ENCODE results near the gene CCDC170. TPM values are rescaled to one million over a fixed set of nuclear protein-coding genes. Genes with fewer than 3 reads are reported as not detected.

The CCDC170 gene
- total RNA-seq, 1 donor from 2014 or later, result 0.07 TPM

DNA sequence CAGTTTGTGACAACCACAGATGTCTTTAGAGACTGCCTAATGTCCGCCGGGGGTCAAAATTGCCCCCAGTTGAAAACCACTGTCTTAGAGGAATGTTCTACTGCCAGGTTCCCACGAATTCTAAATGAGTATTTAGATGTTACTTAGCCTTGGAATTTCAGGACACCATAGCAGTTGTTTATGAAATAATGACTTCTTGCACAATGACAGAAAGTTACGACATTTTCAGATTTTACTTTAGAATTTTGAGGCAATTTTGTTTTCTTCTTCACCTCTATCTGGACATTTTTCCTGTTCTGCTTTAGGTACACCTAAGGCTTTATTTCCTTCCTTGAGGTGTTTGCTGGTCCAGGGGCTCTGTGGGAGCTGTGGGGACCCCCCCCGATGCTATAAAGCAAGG lies 83.4 kb downstream of the CCDC170 start:
- DNase-seq (ENCODE audit: low spot score), result no peak
- H3K4me3 Mint-ChIP-seq, result no peak overlapping the region
- Histone ChIP-seq H3K36me3 (no peaks in the 10 kb centered on the region), H3K4me2 (no peak overlapping the region), H3K4me3 (no peak overlapping the region), H3K4me1 (no peaks in the 10 kb centered on the region), H3K79me2 (ENCODE audit: low read depth) (no peaks in the 10 kb centered on the region), H3K27ac (no peak overlapping the region), H3K27me3 (no peaks in the 10 kb centered on the region), H3F3A (ENCODE audit: low read depth) (no peaks in the 10 kb centered on the region), H4K20me1 (ENCODE audit: low read depth) (no peaks in the 10 kb centered on the region), H2AFZ (replicated peaks) (no peak overlapping the region), H3K9ac (no peak overlapping the region), H3K9me3 (ENCODE audit: low read depth) (no peaks in the 10 kb centered on the region)
- H3K27me3 Mint-ChIP-seq (ENCODE audit: insufficient read depth, low read depth), result peaks cover 2% of the 10 kb centered on the region
- peaks cover 3% of the 10 kb centered on the region for H3K9me3 Mint-ChIP-seq
- H3K4me1 Mint-ChIP-seq, result peaks cover 9% of the 10 kb centered on the region
- H3K27ac Mint-ChIP-seq, result peak overlapping the region; percentile 42
- H3K36me3 Mint-ChIP-seq, result no peaks in the 10 kb centered on the region
- no peak for TF ChIP-seq EZH2phosphoT487 (IDR thresholded peaks at IDR 0.05)
- TF ChIP-seq, protein P1, sequence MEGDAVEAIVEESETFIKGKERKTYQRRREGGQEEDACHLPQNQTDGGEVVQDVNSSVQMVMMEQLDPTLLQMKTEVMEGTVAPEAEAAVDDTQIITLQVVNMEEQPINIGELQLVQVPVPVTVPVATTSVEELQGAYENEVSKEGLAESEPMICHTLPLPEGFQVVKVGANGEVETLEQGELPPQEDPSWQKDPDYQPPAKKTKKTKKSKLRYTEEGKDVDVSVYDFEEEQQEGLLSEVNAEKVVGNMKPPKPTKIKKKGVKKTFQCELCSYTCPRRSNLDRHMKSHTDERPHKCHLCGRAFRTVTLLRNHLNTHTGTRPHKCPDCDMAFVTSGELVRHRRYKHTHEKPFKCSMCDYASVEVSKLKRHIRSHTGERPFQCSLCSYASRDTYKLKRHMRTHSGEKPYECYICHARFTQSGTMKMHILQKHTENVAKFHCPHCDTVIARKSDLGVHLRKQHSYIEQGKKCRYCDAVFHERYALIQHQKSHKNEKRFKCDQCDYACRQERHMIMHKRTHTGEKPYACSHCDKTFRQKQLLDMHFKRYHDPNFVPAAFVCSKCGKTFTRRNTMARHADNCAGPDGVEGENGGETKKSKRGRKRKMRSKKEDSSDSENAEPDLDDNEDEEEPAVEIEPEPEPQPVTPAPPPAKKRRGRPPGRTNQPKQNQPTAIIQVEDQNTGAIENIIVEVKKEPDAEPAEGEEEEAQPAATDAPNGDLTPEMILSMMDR (IDR thresholded peaks at IDR 0.05), result no peak
- no peak for TF ChIP-seq EZH2 (IDR thresholded peaks at IDR 0.05)

DNA sequence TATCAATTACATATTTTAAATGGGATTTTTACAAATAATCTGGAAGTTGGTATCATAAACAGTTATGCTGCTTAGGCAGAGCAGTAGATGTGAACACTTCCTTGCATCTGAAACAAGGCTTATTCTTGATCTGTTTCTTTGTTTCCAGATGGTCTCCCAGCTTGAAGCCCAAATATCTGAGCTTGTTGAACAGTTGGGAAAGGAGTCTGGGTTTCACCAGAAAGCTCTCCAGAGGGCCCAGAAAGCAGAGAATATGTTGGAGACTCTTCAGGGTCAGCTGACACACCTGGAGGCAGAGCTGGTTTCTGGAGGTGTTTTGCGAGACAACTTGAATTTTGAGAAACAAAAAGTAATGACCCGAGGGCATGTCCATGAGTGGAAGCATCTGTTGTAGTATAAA lies 91.9 kb downstream of the CCDC170 start:
- H3K4me1 Mint-ChIP-seq, result no peaks in the 10 kb centered on the region
- Histone ChIP-seq H3K36me3 (no peaks in the 10 kb centered on the region), H3K27ac (no peak overlapping the region), H2AFZ (replicated peaks) (no peak overlapping the region), H3K4me2 (no peak overlapping the region), H3K9ac (no peak overlapping the region), H3K9me3 (ENCODE audit: low read depth) (no peaks in the 10 kb centered on the region), H3K27me3 (no peaks in the 10 kb centered on the region), H3F3A (ENCODE audit: low read depth) (no peaks in the 10 kb centered on the region), H4K20me1 (ENCODE audit: low read depth) (no peaks in the 10 kb centered on the region), H3K4me3 (no peak overlapping the region), H3K79me2 (ENCODE audit: low read depth) (no peaks in the 10 kb centered on the region), H3K4me1 (peaks cover 10% of the 10 kb centered on the region)
- TF ChIP-seq EZH2 (IDR thresholded peaks at IDR 0.05), result no peak
- TF ChIP-seq, protein P1 (IDR thresholded peaks at IDR 0.05), result no peak
- TF ChIP-seq EZH2phosphoT487 (IDR thresholded peaks at IDR 0.05), result no peak
- DNase-seq (ENCODE audit: low spot score), result no peak
- no peak overlapping the region for H3K27ac Mint-ChIP-seq
- H3K27me3 Mint-ChIP-seq (ENCODE audit: insufficient read depth, low read depth), result no peaks in the 10 kb centered on the region
- H3K36me3 Mint-ChIP-seq, result no peaks in the 10 kb centered on the region
- no peak overlapping the region for H3K4me3 Mint-ChIP-seq
- H3K9me3 Mint-ChIP-seq, result no peaks in the 10 kb centered on the region

- DNase-seq (ENCODE audit: low spot score), result peak; percentile 23
- Histone ChIP-seq H4K20me1 (ENCODE audit: low read depth) (no peaks in the 10 kb centered on the region), H3K4me1 (peaks cover 10% of the 10 kb centered on the region), H3K79me2 (ENCODE audit: low read depth) (no peaks in the 10 kb centered on the region), H3K4me3 (no peak overlapping the region), H3K4me2 (peak overlapping the region; percentile 10), H2AFZ (replicated peaks) (peak overlapping the region; percentile 3), H3K36me3 (no peaks in the 10 kb centered on the region), H3F3A (ENCODE audit: low read depth) (no peaks in the 10 kb centered on the region), H3K27ac (no peak overlapping the region), H3K27me3 (no peaks in the 10 kb centered on the region), H3K9ac (no peak overlapping the region), H3K9me3 (ENCODE audit: low read depth) (no peaks in the 10 kb centered on the region)
- Mint-ChIP-seq H3K4me3 (no peak overlapping the region), H3K9me3 (peaks cover 5% of the 10 kb centered on the region), H3K36me3 (no peaks in the 10 kb centered on the region), H3K27me3 (ENCODE audit: insufficient read depth, low read depth) (peaks cover 2% of the 10 kb centered on the region), H3K27ac (no peak overlapping the region), H3K4me1 (no peaks in the 10 kb centered on the region)
- TF ChIP-seq EZH2 (IDR thresholded peaks at IDR 0.05), result no peak
- no peak for TF ChIP-seq EZH2phosphoT487 (IDR thresholded peaks at IDR 0.05)
- TF ChIP-seq, protein P1 (IDR thresholded peaks at IDR 0.05), result no peak
Observed at GRCh38 chr6:151589667-151590066, 95.8 kb downstream of the CCDC170 start.

Measured in neural progenitor cell (in vitro differentiated cells).